ENCODE results near the gene ADAT2. TPM values are rescaled to one million over a fixed set of nuclear protein-coding genes. Genes with fewer than 3 reads are reported as not detected.

Gene ADAT2
- 5.4 and 9.2 TPM in 2 replicates for polyA plus RNA-seq (2012; rRNA removed)
- 3.7 and 3.8 TPM in 2 replicates for polyA plus RNA-seq (2012; cell fraction: cytosol; rRNA removed)
- polyA plus RNA-seq (2012; cell fraction: nucleus; rRNA removed): 24.9 and 33.5 TPM in 2 replicates

- Histone ChIP-seq H3K4me1 (ENCODE audit: control insufficient read depth in 1 of 2, insufficient read depth in 2 of 2, low read depth in 1 of 2, low read length in 1 of 2) (peaks cover 0 to 7% of the 10 kb centered on the region in 2 experiments; a peak in 2 of 4 replicates), H2AFZ (ENCODE audit: low read depth) (peak within 1 kb of the TSS; percentile 96), H3K27ac (ENCODE audit: low read depth in 2 of 2, low read length in 1 of 2) (peak within 1 kb of the TSS; percentile 65 to 83), H3K9me3 (no peaks in the 10 kb centered on the region), H3K9me2 (no peaks in the 10 kb centered on the region), H4K20me1 (ENCODE audit: insufficient read depth) (no peaks in the 10 kb centered on the region), H3K36me3 (replicated peaks in 1 of 2; ENCODE audit: control insufficient read depth in 1 of 2, insufficient read depth in 2 of 2, low read length in 1 of 2) (peaks cover 3 to 6% of the 10 kb centered on the region in 2 experiments), H3K4me3 (ENCODE audit: low read depth in 2 of 2, low read length in 1 of 2) (peak within 1 kb of the TSS; percentile 88 to 97), H3F3A (replicated peaks; ENCODE audit: insufficient read depth) (no peaks in the 10 kb centered on the region), H3K9ac (peak within 1 kb of the TSS; percentile 88), H3K4me2 (peak within 1 kb of the TSS; percentile 84), H3K79me2 (ENCODE audit: insufficient read depth) (peaks cover 43% of the 10 kb centered on the region), H3K27me3 (ENCODE audit: insufficient read depth) (no peaks in the 10 kb centered on the region)
- peak; percentile 92 for DNase-seq
- ChIA-PET CTCF (interaction anchor here (0.6 to 1.8 kb wide), 5 partner anchors 9 to 976 kb away, joined by 3 to 7 read pairs (median 3); no protein-coding TSS in a partner anchor), POLR2A (interaction anchor here (0.8 to 1.1 kb wide), 3 partner anchors 25 to 61 kb away, joined by 3 to 5 read pairs (median 3); partner anchors contain the start of gene FUCA2)
- 2% methylated on average over 28 of the region's 56 CpGs for WGBS (ENCODE audit: low lambda C conversion rate)
- TF ChIP-seq PBX3 (IDR thresholded peaks at IDR 0.05) (peak; percentile 34; the same call in 1 of the 2 replicates), YY1 (IDR thresholded peaks at IDR 0.05; ENCODE audit: low read depth) (peak; percentile 80), TEAD4 (IDR thresholded peaks at IDR 0.05; ENCODE audit: borderline replicate concordance, insufficient read depth) (no peak), GABPA (IDR thresholded peaks at IDR 0.05; ENCODE audit: low read depth) (peak; percentile 77), JUND (IDR thresholded peaks at IDR 0.05) (no peak), NFIC (IDR thresholded peaks at IDR 0.05; ENCODE audit: borderline replicate concordance) (no peak), ZBTB33 (IDR thresholded peaks at IDR 0.05; ENCODE audit: borderline replicate concordance, low read depth) (peak; percentile 60; the same call in 1 of the 2 replicates), SMC3 (IDR thresholded peaks at IDR 0.05; ENCODE audit: low read depth, low read length) (peak; percentile 9), CHD2 (IDR thresholded peaks at IDR 0.05; ENCODE audit: low read length, partially characterized antibody) (peak; percentile 89), MAX (IDR thresholded peaks at IDR 0.05; ENCODE audit: low read depth) (peak; percentile 82), MXI1 (IDR thresholded peaks at IDR 0.05; ENCODE audit: low read depth, low read length) (peak; percentile 98), ELF1 (IDR thresholded peaks at IDR 0.05) (peak; percentile 46; the same call in 1 of the 2 replicates), TAF1 (IDR thresholded peaks at IDR 0.05; ENCODE audit: borderline replicate concordance, low read depth, low read length) (peak; percentile 94), MEF2A (IDR thresholded peaks at IDR 0.05; ENCODE audit: borderline replicate concordance, low read depth) (peak; percentile 17; the same call in 1 of the 2 replicates), NRF1 (IDR thresholded peaks at IDR 0.05; ENCODE audit: low read depth, low read length) (peak; percentile 63), EP300 (IDR thresholded peaks at IDR 0.05; ENCODE audit: borderline replicate concordance in 1 of 2, low read depth in 1 of 2, low read length in 1 of 2) (peak; percentile 37 to 41; a peak in 1 of 4 replicates), IRF3 (IDR thresholded peaks at IDR 0.05; ENCODE audit: low read depth, low read length) (peak; percentile 46), FOXM1 (IDR thresholded peaks at IDR 0.05; ENCODE audit: low read depth) (no peak), SIN3A (IDR thresholded peaks at IDR 0.05; ENCODE audit: borderline replicate concordance, low read depth, low read length) (peak; percentile 97; the same call in 1 of the 2 replicates), RAD21 (IDR thresholded peaks at IDR 0.05; ENCODE audit: low read length) (no peak), GATA2 (CRISPR knock-in tag; IDR thresholded peaks at IDR 0.05) (no peak), RFX5 (IDR thresholded peaks at IDR 0.05; ENCODE audit: low read length) (peak; percentile 65; the same call in 1 of the 2 replicates), USF1 (IDR thresholded peaks at IDR 0.05; ENCODE audit: borderline replicate concordance, low read depth) (0 out of 2 replicates have a peak, but pooled peaks have one; percentile 34), FOXJ3 (CRISPR knock-in tag; IDR thresholded peaks at IDR 0.05) (peak; percentile 35; the same call in 1 of the 2 replicates), RCOR1 (IDR thresholded peaks at IDR 0.05; ENCODE audit: low read length) (peak; percentile 52; the same call in 1 of the 2 replicates), POLR2AphosphoS5 (IDR thresholded peaks at IDR 0.05; ENCODE audit: low read depth, low read length) (peak; percentile 43; the same call in 1 of the 2 replicates), RXRA (IDR thresholded peaks at IDR 0.05; ENCODE audit: borderline replicate concordance, low read depth) (no peak)
Observed at GRCh38 chr6:143450453-143451371, at the start of gene ADAT2, which contains the start of gene PEX3. TSS of gene ADAT2 (minus strand) at chr6:143450695. CDS start at chr6:143450658, 37 bp downstream. TSS of gene PEX3 (plus strand) at chr6:143450805. CDS start at chr6:143451043, 238 bp downstream.
